Hepatocyte (in vitro differentiated cells): Measurements from ENCODE around the gene UBN2. TPM values are rescaled to one million over a fixed set of nuclear protein-coding genes. Genes with fewer than 3 reads are reported as not detected.

ENCODE experiments used
- DNase-seq: peaks from one replicate; pipeline ENCODE4 v3.0.0-alpha.2; 2016; ENCODE audit warnings: low spot score
- H2AFZ ChIP-seq: fragments of 200-600 bp; sonication (generic); 2 replicates; pipeline ENCODE4 v1.6.0; 2016; ENCODE audit warnings: antibody characterized with exemption, mild to moderate bottlenecking
- H3K27ac ChIP-seq: fragments of 200-600 bp; sonication (generic); 2 replicates; pipeline ENCODE4 v1.5.1; 2016; ENCODE audit warnings: mild to moderate bottlenecking
- H3K27me3 ChIP-seq: fragments of 200-600 bp; sonication (generic); 2 replicates; pipeline ENCODE4 v1.6.1; 2016
- H3K36me3 ChIP-seq: fragments of 200-600 bp; sonication (generic); replicated peaks from 2 replicates; pipeline ENCODE4 v1.5.1; 2016; ENCODE audit warnings: low read depth; ENCODE audit not compliant: insufficient read depth
- H3K4me1 ChIP-seq: fragments of 200-600 bp; sonication (generic); 2 replicates; pipeline ENCODE4 v1.5.1; 2016; ENCODE audit warnings: mild to moderate bottlenecking, moderate library complexity; ENCODE audit not compliant: insufficient read depth
- H3K4me2 ChIP-seq: fragments of 200-600 bp; sonication (generic); 2 replicates; pipeline ENCODE4 v1.6.0; 2016
- H3K4me3 ChIP-seq: fragments of 200-600 bp; sonication (generic); 2 replicates; pipeline ENCODE4 v1.5.1; 2016; ENCODE audit warnings: mild to moderate bottlenecking
- H3K79me2 ChIP-seq: fragments of 200-600 bp; sonication (generic); 2 replicates; pipeline ENCODE4 v1.6.0; 2017; ENCODE audit warnings: mild to moderate bottlenecking
- H3K9me2 ChIP-seq: fragments of 200-600 bp; sonication (generic); replicated peaks from 2 replicates; pipeline ENCODE4 v1.6.0; 2017; ENCODE audit warnings: mild to moderate bottlenecking; ENCODE audit not compliant: insufficient read depth
- H3K9me3 ChIP-seq: fragments of 200-600 bp; sonication (generic); 2 replicates; pipeline ENCODE4 v1.5.1; 2016; ENCODE audit warnings: low read depth, mild to moderate bottlenecking
- H4K20me1 ChIP-seq: fragments of 200-600 bp; sonication (generic); 2 replicates; pipeline ENCODE4 v1.6.0; 2016; ENCODE audit warnings: mild to moderate bottlenecking; ENCODE audit not compliant: insufficient read depth, poor library complexity, severe bottlenecking
- EZH2 ChIP-seq: fragments of 200-600 bp; sonication (generic); IDR thresholded peaks from 2 replicates; pipeline ENCODE4 v1.6.1; 2016; ENCODE audit warnings: antibody characterized with exemption, mild to moderate bottlenecking, borderline replicate concordance
- EZH2phosphoT487 ChIP-seq: fragments of 200-600 bp; sonication (generic); IDR thresholded peaks from one replicate; pipeline ENCODE4 v1.6.1; 2018; ENCODE audit warnings: antibody characterized with exemption, mild to moderate bottlenecking, low read depth, moderate library complexity; ENCODE audit not compliant: unreplicated experiment, severe bottlenecking
- WGBS: methylation state at CpG from one replicate; pipeline ENCODE4 v1.1.6; 2016; ENCODE audit warnings: low lambda C conversion rate; ENCODE audit errors: missing lambda C conversion rate; 5-methylcytosine and 5-hydroxymethylcytosine counted together
- polyA plus RNA-seq: library from polyadenylated mRNA; unstranded; fragments of >200 nt; fragmentation: Nextera tagmentation; extraction: Ambion mirVana; gene quantifications from 2 replicates; pipeline ENCODE4 v1.2.1, GENCODE V29; 2016
- total RNA-seq: library from RNA; depleted of rRNA; stranded (reverse); fragments of >200 nt; gene quantifications from 2 replicates; pipeline ENCODE4 v1.2.3, GENCODE V29; 2014
- TF ChIP-seq, protein P1 (sequence below): fragments of 200-600 bp; sonication (generic); IDR thresholded peaks from 2 replicates; pipeline ENCODE4 v1.5.1; 2016; ENCODE audit warnings: antibody characterized with exemption, mild to moderate bottlenecking; ENCODE audit not compliant: poor library complexity

Gene UBN2
- total and polyA plus RNA-seq, 2 experiments from 2014 or later: 4.5 to 12.9 TPM

DNA sequence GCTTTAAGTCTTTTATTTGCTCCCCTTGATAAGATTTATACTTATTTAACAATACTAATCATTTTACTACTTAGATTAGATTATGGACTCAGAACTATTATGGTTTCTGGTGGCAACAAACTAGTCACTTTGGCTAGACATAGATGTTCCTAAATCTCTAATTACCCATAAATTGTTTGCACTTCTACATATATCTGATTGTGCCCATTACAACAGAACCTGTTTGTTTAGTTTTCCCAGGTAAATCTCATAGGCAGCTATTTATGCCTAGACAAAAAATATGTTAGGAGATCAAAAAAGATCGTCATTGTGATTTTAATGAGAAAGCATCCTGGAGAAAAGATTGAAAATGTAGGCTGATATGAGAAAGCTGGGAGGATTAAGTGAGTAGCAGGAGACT lies 14.4 kb downstream of the UBN2 start:
- WGBS: 92% methylated on average over 1 of the region's 1 CpG
- Histone ChIP-seq H3K4me2 (no peak overlapping the region), H2AFZ (no peak overlapping the region), H3K36me3 (peaks cover 4% of the 10 kb centered on the region), H4K20me1 (no peaks in the 10 kb centered on the region), H3K9me2 (no peaks in the 10 kb centered on the region), H3K27ac (no peak overlapping the region), H3K9me3 (no peaks in the 10 kb centered on the region), H3K27me3 (no peaks in the 10 kb centered on the region), H3K4me1 (peaks cover 6% of the 10 kb centered on the region), H3K4me3 (no peak overlapping the region), H3K79me2 (peaks cover 23% of the 10 kb centered on the region)
- TF ChIP-seq, protein P1, sequence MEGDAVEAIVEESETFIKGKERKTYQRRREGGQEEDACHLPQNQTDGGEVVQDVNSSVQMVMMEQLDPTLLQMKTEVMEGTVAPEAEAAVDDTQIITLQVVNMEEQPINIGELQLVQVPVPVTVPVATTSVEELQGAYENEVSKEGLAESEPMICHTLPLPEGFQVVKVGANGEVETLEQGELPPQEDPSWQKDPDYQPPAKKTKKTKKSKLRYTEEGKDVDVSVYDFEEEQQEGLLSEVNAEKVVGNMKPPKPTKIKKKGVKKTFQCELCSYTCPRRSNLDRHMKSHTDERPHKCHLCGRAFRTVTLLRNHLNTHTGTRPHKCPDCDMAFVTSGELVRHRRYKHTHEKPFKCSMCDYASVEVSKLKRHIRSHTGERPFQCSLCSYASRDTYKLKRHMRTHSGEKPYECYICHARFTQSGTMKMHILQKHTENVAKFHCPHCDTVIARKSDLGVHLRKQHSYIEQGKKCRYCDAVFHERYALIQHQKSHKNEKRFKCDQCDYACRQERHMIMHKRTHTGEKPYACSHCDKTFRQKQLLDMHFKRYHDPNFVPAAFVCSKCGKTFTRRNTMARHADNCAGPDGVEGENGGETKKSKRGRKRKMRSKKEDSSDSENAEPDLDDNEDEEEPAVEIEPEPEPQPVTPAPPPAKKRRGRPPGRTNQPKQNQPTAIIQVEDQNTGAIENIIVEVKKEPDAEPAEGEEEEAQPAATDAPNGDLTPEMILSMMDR: no peak
- TF ChIP-seq EZH2 (no peak), EZH2phosphoT487 (no peak)
- DNase-seq: no peak

DNA sequence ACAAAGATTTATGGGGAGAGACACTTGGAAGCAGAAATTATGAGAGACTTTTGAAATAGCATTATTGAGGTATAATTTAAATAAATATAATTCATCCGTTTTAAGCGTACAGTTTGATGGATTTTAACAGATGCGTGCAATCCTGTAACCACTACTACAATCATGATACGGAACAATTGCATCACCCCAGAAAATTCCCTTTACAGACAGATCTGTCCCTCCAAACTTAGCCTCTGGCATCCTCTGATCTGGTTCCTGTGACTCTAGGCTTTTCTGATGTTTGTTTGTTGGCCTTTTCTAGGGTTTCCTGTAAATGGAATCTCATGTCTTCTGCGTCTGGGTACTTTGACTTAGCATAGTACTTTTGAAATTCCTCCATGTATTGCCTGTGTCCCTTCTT lies 15.5 kb downstream of the UBN2 start:
- TF ChIP-seq EZH2 (no peak), EZH2phosphoT487 (no peak)
- TF ChIP-seq, protein P1: no peak
- peaks cover 19% of the 10 kb centered on the region for H3K79me2 ChIP-seq
- peaks cover 6% of the 10 kb centered on the region for H3K4me1 ChIP-seq
- peaks cover 4% of the 10 kb centered on the region for H3K36me3 ChIP-seq
- H3K9me2 ChIP-seq: no peaks in the 10 kb centered on the region
- no peak overlapping the region for H3K4me3 ChIP-seq
- no peak overlapping the region for H2AFZ ChIP-seq
- 96% methylated on average over 5 of the region's 5 CpGs for WGBS
- H3K4me2 ChIP-seq: no peak overlapping the region
- no peak overlapping the region for H3K27ac ChIP-seq
- no peaks in the 10 kb centered on the region for H4K20me1 ChIP-seq
- H3K9me3 ChIP-seq: no peaks in the 10 kb centered on the region
- H3K27me3 ChIP-seq: no peaks in the 10 kb centered on the region
- no peak for DNase-seq

- Histone ChIP-seq H3K36me3 (peaks cover 4% of the 10 kb centered on the region), H3K27me3 (no peaks in the 10 kb centered on the region), H3K9me3 (no peaks in the 10 kb centered on the region), H3K79me2 (peaks cover 19% of the 10 kb centered on the region), H3K4me3 (no peak overlapping the region), H3K27ac (no peak overlapping the region), H4K20me1 (no peaks in the 10 kb centered on the region), H3K4me1 (peaks cover 6% of the 10 kb centered on the region), H3K4me2 (no peak overlapping the region), H2AFZ (no peak overlapping the region), H3K9me2 (no peaks in the 10 kb centered on the region)
- 89% methylated on average over 5 of the region's 5 CpGs for WGBS
- DNase-seq: no peak
- TF ChIP-seq EZH2: no peak
- TF ChIP-seq, protein P1: no peak
- TF ChIP-seq EZH2phosphoT487: no peak
Observed at GRCh38 chr7:139246905-139247304, 15.9 kb downstream of the UBN2 start.
